Activated CD8-positive, alpha-beta memory T cell treated with anti-CD3 and anti-CD28 coated beads for 36 hours (primary cell): Measurements from ENCODE around the gene NHSL2. TPM values are rescaled to one million over a fixed set of nuclear protein-coding genes. Genes with fewer than 3 reads are reported as not detected.

Experiments used
- CTCF ChIA-PET: fragments of 350-600 bp; sonication (Branson Sonifier 250); formaldehyde crosslinking; loops from one replicate; lab custom pipeline; 2021; ENCODE audit warnings: antibody characterized with exemption; lab: Charles Lee
- POLR2A ChIA-PET: fragments of 350-600 bp; sonication (Branson Sonifier 250); formaldehyde crosslinking; loops from one replicate; lab custom pipeline; 2021; ENCODE audit warnings: antibody characterized with exemption; lab: Charles Lee
- total RNA-seq, 2 experiments: library from RNA; stranded (reverse); gene quantifications; one replicate each; pipeline ENCODE4 v1.2.3, GENCODE V29; 2021

The NHSL2 gene
- total RNA-seq, 2 experiments from 2014 or later = 0.31 to 0.34 TPM

GRCh38 chrX:72003811-72004750 is 93.4 kb downstream of the NHSL2 start:
- CTCF ChIA-PET = interaction anchor here (1.0 kb wide), 1 partner anchor 16 kb away, joined by 3 read pairs; no protein-coding TSS in a partner anchor
- POLR2A ChIA-PET = no interaction called here

GRCh38 chrX:72005046-72005445 is 94.4 kb downstream of the NHSL2 start:
- POLR2A ChIA-PET = no interaction called here
- CTCF ChIA-PET = no interaction called here

- POLR2A ChIA-PET = no interaction called here
- CTCF ChIA-PET = no interaction called here
Observed at GRCh38 chrX:72006461-72006860, 95.8 kb downstream of the NHSL2 start.

GRCh38 chrX:72009731-72010130 is 99.1 kb downstream of the NHSL2 start:
- POLR2A ChIA-PET = no interaction called here

GRCh38 chrX:72011734-72012133 is 101.1 kb downstream of the NHSL2 start:
- ChIA-PET CTCF (no interaction called here), POLR2A (interaction anchor here (0.6 kb wide), 1 partner anchor 18 kb away, joined by 8 read pairs; no protein-coding TSS in a partner anchor)

More at GRCh38 chrX:72009731-72010130, 99.1 kb downstream of the NHSL2 start:
- CTCF ChIA-PET = no interaction called here

GRCh38 chrX:72015383-72015782 is 104.7 kb downstream of the NHSL2 start:
- POLR2A ChIA-PET = no interaction called here
- CTCF ChIA-PET = no interaction called here

- CTCF ChIA-PET = interaction anchor here (0.8 to 3.3 kb wide), 4 partner anchors 30 to 118 kb away, joined by 3 to 26 read pairs (median 4); no protein-coding TSS in a partner anchor
- POLR2A ChIA-PET = no interaction called here
Observed at GRCh38 chrX:72016881-72017783, 106.5 kb downstream of the NHSL2 start.

- CTCF ChIA-PET = interaction anchor here (0.5 to 3.3 kb wide), 12 partner anchors 11 to 347 kb away, joined by 3 to 26 read pairs (median 4); no protein-coding TSS in a partner anchor
- POLR2A ChIA-PET = interaction anchor here (0.5 to 0.6 kb wide), 3 partner anchors 108 to 205 kb away, joined by 3 to 7 read pairs (median 6); partner anchors contain the start of gene NHSL2
Observed at GRCh38 chrX:72018277-72019112, 107.8 kb downstream of the NHSL2 start.

GRCh38 chrX:72019487-72019886 is 108.8 kb downstream of the NHSL2 start:
- POLR2A ChIA-PET = no interaction called here

GRCh38 chrX:72020204-72020603 is 109.6 kb downstream of the NHSL2 start:
- ChIA-PET POLR2A (no interaction called here), CTCF (interaction anchor here (0.9 to 3.3 kb wide), 3 partner anchors 17 to 106 kb away, joined by 3 to 26 read pairs (median 3); no protein-coding TSS in a partner anchor)

More at GRCh38 chrX:72019487-72019886, 108.8 kb downstream of the NHSL2 start:
- CTCF ChIA-PET = interaction anchor here (0.7 to 3.3 kb wide), 7 partner anchors 10 to 106 kb away, joined by 3 to 26 read pairs (median 3); no protein-coding TSS in a partner anchor

GRCh38 chrX:72020788-72021187 is 110.1 kb downstream of the NHSL2 start:
- ChIA-PET POLR2A (no interaction called here), CTCF (interaction anchor here (0.5 to 1.7 kb wide), 4 partner anchors 17 to 129 kb away, joined by 3 read pairs; no protein-coding TSS in a partner anchor)

GRCh38 chrX:72021975-72022374 is 111.3 kb downstream of the NHSL2 start:
- ChIA-PET CTCF (interaction anchor here (1.7 kb wide), 1 partner anchor 106 kb away, joined by 3 read pairs; no protein-coding TSS in a partner anchor), POLR2A (no interaction called here)

- POLR2A ChIA-PET = no interaction called here
- CTCF ChIA-PET = no interaction called here
Observed at GRCh38 chrX:72023071-72023470, 112.4 kb downstream of the NHSL2 start.

GRCh38 chrX:72025236-72025770 is 114.7 kb downstream of the NHSL2 start:
- ChIA-PET POLR2A (no interaction called here), CTCF (no interaction called here)

- POLR2A ChIA-PET = no interaction called here
- CTCF ChIA-PET = no interaction called here
Observed at GRCh38 chrX:72026341-72027023, 115.8 kb downstream of the NHSL2 start.

GRCh38 chrX:72027024-72027913 is 116.6 kb downstream of the NHSL2 start:
- POLR2A ChIA-PET = no interaction called here
- CTCF ChIA-PET = no interaction called here

GRCh38 chrX:72027914-72028307 is 117.3 kb downstream of the NHSL2 start:
- ChIA-PET POLR2A (no interaction called here), CTCF (no interaction called here)
